Measurements from ENCODE around the gene TRABD2B. TPM values are rescaled to one million over a fixed set of nuclear protein-coding genes. Genes with fewer than 3 reads are reported as not detected.

Gene TRABD2B
- total and polyA plus RNA-seq, 2 of the 13 experiments (the other 11 are each of a cell fraction or from before 2014, with no cell fraction given), result 0.04 TPM; not detected in 1

DNA sequence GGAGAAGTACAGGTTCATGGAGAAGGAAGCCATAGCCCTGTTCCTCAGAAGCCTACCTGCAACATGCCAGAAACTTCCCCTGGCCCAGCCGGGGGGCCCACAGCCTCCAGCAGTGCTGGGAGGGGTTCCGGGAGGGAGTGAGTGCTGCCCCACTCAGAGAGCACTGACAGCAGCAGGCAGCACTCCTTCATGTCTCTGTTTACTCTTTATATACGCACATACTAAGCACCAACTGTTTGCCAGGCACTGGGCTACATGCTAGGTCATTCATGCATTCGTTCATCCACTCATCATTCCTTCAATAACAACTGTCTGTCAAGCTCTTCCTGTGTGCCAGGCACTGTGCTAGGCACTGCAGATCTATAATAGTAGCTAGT lies 120.6 kb downstream of the TRABD2B start (continued):
- TF ChIP-seq, protein P1, sequence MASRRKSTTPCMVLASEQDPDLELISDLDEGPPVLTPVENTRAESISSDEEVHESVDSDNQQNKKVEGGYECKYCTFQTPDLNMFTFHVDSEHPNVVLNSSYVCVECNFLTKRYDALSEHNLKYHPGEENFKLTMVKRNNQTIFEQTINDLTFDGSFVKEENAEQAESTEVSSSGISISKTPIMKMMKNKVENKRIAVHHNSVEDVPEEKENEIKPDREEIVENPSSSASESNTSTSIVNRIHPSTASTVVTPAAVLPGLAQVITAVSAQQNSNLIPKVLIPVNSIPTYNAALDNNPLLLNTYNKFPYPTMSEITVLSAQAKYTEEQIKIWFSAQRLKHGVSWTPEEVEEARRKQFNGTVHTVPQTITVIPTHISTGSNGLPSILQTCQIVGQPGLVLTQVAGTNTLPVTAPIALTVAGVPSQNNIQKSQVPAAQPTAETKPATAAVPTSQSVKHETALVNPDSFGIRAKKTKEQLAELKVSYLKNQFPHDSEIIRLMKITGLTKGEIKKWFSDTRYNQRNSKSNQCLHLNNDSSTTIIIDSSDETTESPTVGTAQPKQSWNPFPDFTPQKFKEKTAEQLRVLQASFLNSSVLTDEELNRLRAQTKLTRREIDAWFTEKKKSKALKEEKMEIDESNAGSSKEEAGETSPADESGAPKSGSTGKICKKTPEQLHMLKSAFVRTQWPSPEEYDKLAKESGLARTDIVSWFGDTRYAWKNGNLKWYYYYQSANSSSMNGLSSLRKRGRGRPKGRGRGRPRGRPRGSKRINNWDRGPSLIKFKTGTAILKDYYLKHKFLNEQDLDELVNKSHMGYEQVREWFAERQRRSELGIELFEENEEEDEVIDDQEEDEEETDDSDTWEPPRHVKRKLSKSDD (CRISPR knock-in tag; IDR thresholded peaks at IDR 0.05; ENCODE audit: low read depth), result no peak
- TF ChIP-seq DPF2 (CRISPR knock-in tag; IDR thresholded peaks at IDR 0.05; ENCODE audit: borderline replicate concordance, low read depth) (no peak), ZNF724P (CRISPR knock-in tag; IDR thresholded peaks at IDR 0.05; ENCODE audit: borderline replicate concordance) (no peak), ZNF251 (CRISPR knock-in tag; IDR thresholded peaks at IDR 0.05) (no peak), GABPB1 (CRISPR knock-in tag; IDR thresholded peaks at IDR 0.05) (0 out of 2 replicates have a peak, but pooled peaks have one; percentile 12), RXRB (CRISPR knock-in tag; IDR thresholded peaks at IDR 0.05; ENCODE audit: borderline replicate concordance) (no peak), NFIC (IDR thresholded peaks at IDR 0.05; ENCODE audit: low read length) (no peak), BORCS8-MEF2B (CRISPR knock-in tag; IDR thresholded peaks at IDR 0.05) (no peak), FOSL1 (CRISPR knock-in tag; IDR thresholded peaks at IDR 0.05; ENCODE audit: borderline replicate concordance) (no peak), KAT8 (CRISPR knock-in tag; IDR thresholded peaks at IDR 0.05) (no peak), ZNF263 (CRISPR knock-in tag; IDR thresholded peaks at IDR 0.05) (no peak), TAF15 (IDR thresholded peaks at IDR 0.05; ENCODE audit: low read depth, low read length, poor library complexity, severe bottlenecking) (no peak)
- TF ChIP-seq, protein P2, sequence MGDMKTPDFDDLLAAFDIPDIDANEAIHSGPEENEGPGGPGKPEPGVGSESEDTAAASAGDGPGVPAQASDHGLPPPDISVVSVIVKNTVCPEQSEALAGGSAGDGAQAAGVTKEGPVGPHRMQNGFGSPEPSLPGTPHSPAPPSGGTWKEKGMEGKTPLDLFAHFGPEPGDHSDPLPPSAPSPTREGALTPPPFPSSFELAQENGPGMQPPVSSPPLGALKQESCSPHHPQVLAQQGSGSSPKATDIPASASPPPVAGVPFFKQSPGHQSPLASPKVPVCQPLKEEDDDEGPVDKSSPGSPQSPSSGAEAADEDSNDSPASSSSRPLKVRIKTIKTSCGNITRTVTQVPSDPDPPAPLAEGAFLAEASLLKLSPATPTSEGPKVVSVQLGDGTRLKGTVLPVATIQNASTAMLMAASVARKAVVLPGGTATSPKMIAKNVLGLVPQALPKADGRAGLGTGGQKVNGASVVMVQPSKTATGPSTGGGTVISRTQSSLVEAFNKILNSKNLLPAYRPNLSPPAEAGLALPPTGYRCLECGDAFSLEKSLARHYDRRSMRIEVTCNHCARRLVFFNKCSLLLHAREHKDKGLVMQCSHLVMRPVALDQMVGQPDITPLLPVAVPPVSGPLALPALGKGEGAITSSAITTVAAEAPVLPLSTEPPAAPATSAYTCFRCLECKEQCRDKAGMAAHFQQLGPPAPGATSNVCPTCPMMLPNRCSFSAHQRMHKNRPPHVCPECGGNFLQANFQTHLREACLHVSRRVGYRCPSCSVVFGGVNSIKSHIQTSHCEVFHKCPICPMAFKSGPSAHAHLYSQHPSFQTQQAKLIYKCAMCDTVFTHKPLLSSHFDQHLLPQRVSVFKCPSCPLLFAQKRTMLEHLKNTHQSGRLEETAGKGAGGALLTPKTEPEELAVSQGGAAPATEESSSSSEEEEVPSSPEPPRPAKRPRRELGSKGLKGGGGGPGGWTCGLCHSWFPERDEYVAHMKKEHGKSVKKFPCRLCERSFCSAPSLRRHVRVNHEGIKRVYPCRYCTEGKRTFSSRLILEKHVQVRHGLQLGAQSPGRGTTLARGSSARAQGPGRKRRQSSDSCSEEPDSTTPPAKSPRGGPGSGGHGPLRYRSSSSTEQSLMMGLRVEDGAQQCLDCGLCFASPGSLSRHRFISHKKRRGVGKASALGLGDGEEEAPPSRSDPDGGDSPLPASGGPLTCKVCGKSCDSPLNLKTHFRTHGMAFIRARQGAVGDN (CRISPR knock-in tag; IDR thresholded peaks at IDR 0.05), result peak; percentile 77
- TF ChIP-seq, protein P3, sequence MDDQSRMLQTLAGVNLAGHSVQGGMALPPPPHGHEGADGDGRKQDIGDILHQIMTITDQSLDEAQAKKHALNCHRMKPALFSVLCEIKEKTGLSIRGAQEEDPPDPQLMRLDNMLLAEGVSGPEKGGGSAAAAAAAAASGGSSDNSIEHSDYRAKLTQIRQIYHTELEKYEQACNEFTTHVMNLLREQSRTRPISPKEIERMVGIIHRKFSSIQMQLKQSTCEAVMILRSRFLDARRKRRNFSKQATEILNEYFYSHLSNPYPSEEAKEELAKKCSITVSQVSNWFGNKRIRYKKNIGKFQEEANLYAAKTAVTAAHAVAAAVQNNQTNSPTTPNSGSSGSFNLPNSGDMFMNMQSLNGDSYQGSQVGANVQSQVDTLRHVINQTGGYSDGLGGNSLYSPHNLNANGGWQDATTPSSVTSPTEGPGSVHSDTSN (CRISPR knock-in tag; IDR thresholded peaks at IDR 0.05; ENCODE audit: borderline replicate concordance), result no peak
- TF ChIP-seq, protein P4, sequence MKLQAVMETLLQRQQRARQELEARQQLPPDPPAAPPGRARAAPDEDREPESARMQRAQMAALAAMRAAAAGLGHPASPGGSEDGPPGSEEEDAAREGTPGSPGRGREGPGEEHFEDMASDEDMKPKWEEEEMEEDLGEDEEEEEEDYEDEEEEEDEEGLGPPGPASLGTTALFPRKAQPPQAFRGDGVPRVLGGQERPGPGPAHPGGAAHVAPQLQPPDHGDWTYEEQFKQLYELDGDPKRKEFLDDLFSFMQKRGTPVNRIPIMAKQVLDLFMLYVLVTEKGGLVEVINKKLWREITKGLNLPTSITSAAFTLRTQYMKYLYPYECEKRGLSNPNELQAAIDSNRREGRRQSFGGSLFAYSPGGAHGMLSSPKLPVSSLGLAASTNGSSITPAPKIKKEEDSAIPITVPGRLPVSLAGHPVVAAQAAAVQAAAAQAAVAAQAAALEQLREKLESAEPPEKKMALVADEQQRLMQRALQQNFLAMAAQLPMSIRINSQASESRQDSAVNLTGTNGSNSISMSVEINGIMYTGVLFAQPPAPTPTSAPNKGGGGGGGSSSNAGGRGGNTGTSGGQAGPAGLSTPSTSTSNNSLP (IDR thresholded peaks at IDR 0.05; ENCODE audit: low read depth, low read length), result no peak
- TF ChIP-seq, protein P5, sequence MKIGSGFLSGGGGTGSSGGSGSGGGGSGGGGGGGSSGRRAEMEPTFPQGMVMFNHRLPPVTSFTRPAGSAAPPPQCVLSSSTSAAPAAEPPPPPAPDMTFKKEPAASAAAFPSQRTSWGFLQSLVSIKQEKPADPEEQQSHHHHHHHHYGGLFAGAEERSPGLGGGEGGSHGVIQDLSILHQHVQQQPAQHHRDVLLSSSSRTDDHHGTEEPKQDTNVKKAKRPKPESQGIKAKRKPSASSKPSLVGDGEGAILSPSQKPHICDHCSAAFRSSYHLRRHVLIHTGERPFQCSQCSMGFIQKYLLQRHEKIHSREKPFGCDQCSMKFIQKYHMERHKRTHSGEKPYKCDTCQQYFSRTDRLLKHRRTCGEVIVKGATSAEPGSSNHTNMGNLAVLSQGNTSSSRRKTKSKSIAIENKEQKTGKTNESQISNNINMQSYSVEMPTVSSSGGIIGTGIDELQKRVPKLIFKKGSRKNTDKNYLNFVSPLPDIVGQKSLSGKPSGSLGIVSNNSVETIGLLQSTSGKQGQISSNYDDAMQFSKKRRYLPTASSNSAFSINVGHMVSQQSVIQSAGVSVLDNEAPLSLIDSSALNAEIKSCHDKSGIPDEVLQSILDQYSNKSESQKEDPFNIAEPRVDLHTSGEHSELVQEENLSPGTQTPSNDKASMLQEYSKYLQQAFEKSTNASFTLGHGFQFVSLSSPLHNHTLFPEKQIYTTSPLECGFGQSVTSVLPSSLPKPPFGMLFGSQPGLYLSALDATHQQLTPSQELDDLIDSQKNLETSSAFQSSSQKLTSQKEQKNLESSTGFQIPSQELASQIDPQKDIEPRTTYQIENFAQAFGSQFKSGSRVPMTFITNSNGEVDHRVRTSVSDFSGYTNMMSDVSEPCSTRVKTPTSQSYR (CRISPR knock-in tag; IDR thresholded peaks at IDR 0.05; ENCODE audit: borderline replicate concordance), result no peak
